Posterior cingulate gyrus (tissue), 11 donors: ENCODE results near the gene GRK4.
"Not testable (repeated sequence)": the region's sequence is repeated elsewhere in the genome, so short reads cannot be mapped to it uniquely, and the experiment has no call there.

ENCODE experiments used
- DNase-seq, 10 donors: peaks; one replicate each; pipeline versions ENCODE4 v3.0.0 to v3.0.0-alpha.2; 2020 to 2021; ENCODE audit warnings: mixed read lengths in 3 of 10
- intact Hi-C: fragments of 100-400 bp; cut with DNase I; formaldehyde crosslinking; loops from one replicate; pipeline ENCODE4 v1.15.1; 2023

Gene GRK4

DNA sequence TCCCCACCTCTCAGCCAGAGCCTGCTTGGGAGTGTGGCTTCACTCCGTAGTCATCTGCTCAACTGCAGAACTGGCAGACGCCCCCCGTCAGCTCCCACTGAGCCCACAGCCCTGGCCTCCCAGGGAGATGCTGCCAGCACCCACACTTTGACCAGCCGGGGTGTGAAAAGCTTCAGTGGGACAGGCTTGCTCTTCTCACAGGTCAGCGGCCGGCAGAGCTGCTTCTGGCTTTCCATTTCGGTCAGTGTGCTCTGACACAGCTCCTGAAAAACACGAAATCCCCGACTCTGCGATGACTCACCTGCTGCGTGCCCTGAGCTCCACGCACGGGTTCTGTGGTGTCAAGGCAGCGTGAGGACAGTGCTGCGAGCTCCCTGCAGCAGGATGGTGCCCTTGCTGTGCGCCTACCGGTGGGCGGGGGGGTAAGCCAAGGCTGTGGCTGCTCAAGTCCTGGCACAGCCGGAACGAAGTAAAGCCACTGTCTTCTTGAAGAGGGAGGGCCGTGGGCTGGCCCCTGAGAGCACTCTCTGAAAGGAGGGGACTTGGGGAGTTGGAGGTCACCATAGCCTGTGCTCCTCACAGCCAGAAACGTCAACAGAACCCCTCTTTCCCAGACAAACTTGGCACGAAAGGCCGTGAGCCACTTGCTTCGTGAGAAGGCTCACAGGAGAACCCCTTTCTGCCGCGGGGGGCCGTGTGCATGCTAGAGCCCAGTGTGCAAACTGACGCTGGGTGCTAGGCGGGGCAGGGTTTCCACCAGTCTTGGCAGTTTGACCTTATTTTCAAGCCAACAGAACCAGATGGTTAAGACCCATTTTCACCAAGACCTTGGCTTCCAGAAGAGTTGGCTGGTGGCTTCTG lies 23.8 kb upstream of the GRK4 start:
- peak in 3 of 10 donors; percentile 79 to 85 (median 82) for DNase-seq
- intact Hi-C loops: loop anchor here (10.0 kb wide), 1 partner anchor 175 kb away; no protein-coding TSS in a partner anchor

GRCh38 chr4:2940267-2941137 lies 22.9 kb upstream of the GRK4 start:
- peak in 3 of 10 donors; percentile 64 to 82 (median 81) for DNase-seq
- intact Hi-C loops: no loop called here

- peak in 3 of 10 donors; percentile 57 to 79 (median 77) for DNase-seq
These were observed 22.0 kb upstream of the GRK4 start for GRCh38 chr4:2941138-2942036.

DNA sequence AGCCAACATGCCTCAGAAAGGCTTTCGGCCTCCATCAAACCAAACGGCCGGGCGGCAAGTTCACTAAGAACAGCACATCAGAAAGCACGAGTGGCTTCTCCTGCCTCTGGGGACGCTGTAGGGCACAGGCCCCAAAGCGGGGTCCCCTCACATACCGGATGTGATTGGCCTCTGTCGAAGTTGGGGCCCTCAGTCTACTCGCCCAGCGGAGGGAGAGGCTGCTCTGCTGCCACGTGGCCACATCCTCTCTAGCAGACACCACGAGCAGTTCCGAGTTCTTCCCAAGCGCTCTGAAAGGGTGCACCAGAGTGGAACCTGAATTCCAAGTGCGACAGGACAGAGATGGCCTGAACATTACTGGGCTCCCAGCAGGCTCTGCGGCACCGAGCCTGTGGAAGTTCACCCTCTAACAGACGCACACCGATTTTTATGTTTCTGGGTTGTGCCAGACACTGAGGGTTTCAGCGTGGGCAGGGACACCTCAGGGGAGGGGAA lies 21.3 kb upstream of the GRK4 start:
- DNase-seq: peak in 3 of 10 donors; percentile 35 to 68 (median 44)
- intact Hi-C loops: no loop called here

More at GRCh38 chr4:2941138-2942036, 22.0 kb upstream of the GRK4 start:
- intact Hi-C loops: no loop called here

DNA sequence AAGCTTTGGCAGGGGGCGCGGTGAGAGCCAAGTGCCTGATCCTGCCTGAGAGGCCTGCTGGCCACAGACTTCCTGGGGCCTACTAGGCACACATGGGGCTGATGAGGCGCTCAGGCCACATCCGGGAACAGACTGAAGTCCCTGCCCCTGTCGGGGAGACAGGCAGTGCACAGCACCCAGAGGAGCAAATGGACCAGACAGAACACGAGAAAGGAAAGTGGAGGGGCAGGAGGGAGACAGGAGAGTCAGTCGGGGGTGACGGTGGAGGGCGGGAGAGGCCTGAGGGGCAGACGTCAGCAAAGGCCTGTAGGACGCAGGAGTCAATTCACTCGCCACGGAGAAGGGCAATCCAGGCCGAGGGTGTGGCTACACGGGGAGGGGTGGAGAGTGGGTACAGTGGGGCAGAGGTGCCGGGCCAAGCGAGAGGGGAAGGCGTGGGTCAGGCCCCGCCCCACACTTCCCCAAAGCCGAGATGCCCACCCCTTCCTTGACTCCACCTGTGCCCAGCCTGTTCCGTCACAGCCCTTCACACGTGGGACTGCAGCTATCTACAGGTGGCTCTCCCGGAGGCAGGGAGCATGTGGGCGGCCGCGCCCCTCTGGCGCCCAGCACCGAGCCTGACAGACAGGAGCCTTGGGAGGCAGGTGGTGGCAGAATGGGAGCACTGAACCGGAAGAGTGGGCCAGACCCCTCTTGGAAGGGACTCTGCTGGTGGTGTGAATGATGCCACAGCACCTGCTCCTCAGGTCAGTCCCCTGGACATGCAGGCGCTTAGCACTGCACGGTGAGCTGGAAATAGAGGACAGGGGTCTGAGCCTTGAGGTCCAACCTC lies 20.6 kb upstream of the GRK4 start:
- DNase-seq: peak in 3 of 10 donors; percentile 39 to 82 (median 69)
- intact Hi-C loops: no loop called here

DNA sequence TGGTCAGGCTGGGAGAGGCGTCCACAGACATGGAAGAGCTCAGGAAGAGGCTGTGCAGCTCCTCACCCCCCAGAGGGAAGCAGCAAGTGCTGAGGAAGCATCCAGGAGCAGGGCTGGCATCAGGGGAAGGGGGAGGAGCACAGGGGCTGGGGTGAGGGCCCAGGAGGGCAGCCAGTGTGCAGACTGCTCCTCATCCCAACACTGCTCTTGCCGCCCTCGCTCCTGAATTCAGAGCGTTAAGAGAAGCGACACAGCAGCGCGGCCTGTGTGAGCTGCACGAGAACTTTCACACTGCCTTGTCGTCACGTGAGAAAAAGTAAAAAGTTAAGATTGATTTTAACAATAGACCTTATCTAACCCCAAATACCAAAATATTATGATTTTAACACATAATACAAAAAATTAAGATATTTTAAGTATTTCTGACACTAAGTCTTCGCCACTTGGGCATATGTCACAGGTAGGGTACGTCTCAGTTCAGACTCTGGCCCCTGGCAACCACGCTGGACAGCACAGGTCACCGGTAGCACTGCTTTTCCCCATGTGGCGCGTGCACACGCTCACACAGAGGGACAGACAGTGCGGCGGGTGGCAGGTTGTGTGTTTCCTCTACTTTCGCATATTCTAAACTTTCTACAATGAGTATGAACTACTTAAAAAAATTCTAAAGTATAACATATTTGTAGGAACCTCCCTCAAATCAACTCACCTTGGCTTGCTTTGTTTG lies 19.8 kb upstream of the GRK4 start:
- intact Hi-C loops: no loop called here

DNA sequence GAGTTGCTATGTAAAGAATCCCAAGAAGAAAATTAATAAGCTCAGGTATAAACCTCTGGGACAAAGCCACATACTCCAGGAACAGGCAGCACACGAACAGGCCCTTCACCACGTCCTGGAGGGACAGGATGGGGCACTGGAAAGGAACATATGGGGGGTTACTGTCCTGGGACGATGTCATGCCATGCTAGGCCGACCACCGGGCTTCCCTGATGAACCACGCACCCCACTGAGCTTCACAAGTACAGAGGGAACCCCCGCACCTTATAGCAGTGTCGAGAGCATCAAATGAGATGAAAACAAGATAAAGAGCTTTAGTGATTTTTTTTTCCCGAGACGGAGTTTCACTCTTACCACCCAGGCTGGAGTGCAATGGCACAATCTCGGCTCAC lies 19.3 kb upstream of the GRK4 start:
- intact Hi-C loops: no loop called here

More for the DNA sequence above, 19.8 kb upstream of the GRK4 start:
- peak in 3 of 10 donors; percentile 24 to 72 (median 55) for DNase-seq

DNA sequence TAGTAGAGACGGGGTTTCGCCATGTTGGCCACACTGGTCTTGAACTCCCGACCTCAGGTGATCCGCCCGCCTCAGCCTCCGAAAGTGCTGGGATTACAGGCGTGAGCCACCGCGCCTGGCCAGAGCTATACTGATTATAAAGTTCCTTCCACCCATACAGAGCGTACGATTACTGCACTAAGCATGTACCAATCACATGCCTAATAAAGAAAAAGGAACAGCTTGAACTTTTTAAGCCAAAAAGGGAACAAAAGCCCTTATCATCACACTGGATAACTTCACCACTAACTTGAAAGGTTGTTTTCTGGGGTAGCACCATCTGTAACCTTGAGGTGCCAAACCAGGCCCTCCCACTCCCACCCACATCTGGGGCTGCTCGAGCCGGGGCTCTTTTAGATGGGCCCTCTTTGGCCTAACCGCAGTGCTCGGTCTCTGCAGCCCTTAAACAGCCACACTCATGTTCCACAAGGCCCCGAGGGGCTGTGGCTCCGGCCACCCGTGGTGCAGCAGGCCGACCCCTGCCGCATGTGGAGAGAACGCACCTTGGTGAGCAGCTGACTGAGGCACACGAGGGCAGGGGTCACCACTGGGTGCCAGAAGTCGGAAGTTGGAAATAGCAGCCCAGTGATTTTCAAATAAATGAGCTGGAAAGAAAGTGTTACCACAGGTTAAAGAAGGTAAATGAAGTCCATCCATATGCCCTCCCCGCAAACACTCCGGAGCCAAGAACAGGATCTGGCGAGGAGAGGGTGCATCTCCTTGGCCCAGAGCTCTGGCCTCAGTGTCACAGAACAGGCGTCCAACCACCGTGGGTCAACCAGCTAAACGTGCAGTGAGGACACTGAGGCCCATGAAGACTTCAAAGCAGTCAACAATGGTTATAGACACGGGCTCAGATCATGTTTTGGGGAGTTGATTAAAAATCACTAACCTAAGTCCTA lies 18.5 kb upstream of the GRK4 start:
- DNase-seq: peak in 3 of 10 donors; percentile 30 to 81 (median 39)
- intact Hi-C loops: no loop called here

More for the DNA sequence above, 19.3 kb upstream of the GRK4 start:
- DNase-seq: peak in 2 of 10 donors; percentile 12 to 23

DNA sequence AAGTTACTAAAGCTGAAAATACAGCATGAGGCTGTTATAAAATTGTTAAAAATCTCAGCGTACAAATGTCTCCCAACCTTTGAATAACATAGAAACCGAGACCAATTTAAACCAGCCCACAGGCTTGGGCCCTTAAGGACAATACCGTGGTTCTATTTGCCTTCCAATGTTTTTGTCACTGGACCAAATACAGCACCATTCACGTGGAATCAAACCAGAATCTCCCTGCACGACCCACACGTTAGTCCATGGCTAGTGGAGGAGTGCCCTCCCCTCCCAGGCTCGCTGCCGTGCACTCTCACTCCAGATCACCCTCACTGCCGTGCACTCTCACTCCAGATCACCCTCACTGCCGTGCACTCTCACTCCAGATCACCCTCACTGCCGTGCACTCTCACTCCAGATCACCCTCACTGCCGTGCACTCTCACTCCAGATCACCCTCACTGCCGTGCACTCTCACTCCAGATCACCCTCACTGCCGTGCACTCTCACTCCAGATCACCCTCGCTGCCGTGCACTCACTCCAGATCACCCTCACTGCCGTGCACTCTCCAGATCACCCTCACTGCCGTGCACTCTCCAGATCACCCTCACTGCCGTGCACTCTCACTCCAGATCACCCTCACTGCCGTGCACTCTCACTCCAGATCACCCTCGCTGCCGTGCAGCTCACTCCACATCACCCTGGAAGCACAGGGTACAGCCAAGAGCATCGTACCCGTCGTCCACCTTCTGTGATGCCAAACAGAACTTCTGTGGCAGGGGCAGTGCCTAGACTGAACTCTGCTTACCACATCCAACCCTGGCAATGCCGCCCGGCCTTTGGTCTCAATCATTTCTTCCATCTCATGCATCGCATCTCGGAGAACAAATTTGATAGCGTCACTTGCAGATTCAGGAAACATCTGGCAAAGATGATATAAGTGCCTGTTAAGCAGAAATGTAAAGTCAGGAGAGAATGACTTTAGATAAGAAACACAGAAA lies 17.5 kb upstream of the GRK4 start:
- intact Hi-C loops: not testable (repeated sequence)
- DNase-seq: peak in 3 of 10 donors; percentile 9 to 73 (median 35)

DNA sequence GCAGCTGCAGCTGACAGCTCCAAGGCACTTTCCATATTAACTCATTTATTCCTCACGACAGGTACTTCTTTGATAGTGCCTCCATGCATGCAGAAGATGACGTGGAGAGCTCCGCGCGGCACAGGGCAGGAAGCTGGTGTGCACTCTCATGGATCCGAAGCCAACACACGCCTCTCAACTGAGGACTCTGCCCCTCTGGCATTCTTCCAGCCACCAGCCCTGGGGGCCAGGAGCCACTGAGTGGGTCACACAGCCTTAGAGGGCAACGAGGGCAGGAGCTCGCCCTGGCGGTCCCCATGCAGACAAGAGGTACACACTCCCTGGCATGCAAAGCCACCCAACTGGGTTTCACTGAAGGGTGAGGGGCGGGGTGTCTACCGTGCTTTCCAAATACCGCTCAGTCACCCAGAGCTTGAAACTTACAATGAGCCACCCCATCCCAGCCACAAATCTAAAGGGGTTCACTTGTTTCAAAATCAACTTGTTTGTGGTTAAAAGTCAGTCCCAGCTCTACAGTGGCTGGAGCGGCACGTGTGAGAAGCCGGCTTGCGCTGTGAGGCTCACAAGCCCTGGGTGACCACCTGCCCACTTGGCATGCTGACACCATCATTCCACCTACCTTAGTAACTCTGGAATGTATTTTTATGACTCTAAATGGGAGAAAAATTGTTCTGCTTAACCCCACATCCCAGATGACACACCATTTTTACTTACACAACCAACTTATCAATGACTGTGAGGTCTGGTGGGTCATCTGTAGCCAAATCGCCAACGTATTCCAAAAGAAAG lies 16.4 kb upstream of the GRK4 start:
- peak in 3 of 10 donors; percentile 28 to 78 (median 66) for DNase-seq
- intact Hi-C loops: no loop called here

GRCh38 chr4:2947926-2948325 lies 15.4 kb upstream of the GRK4 start:
- peak in 3 of 10 donors; percentile 30 to 73 (median 46) for DNase-seq
- intact Hi-C loops: no loop called here

- intact Hi-C loops: no loop called here
- DNase-seq: peak in 5 of 10 donors; percentile 48 to 90 (median 79)
These were observed 14.2 kb upstream of the GRK4 start for GRCh38 chr4:2948895-2949781.

DNA sequence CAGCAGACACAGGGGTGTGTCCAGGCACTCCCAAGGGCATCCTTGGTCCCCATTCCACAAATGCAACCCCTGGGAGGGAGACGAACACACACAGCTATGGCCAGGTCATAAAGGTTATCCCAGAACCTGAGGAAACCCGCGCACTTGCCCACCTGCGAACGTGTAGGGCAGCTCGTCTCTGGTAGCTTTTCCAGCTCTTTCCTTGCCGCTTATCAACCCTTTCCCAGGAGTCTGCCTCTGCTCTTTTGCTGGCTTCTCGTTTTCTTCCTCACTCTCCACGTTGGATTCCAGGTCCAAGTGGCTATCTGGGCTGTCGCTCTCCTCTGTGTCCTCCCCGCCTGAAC lies 13.6 kb upstream of the GRK4 start:
- intact Hi-C loops: no loop called here
- peak in 1 of 10 donors; percentile 69 for DNase-seq
